T-helper 2 cell (primary cell): Measurements from ENCODE around the gene HRC.

ENCODE experiments used
- DNase-seq, 5 experiments: peaks; one replicate each; pipeline versions ENCODE4 v3.0.0 to v3.0.0-alpha.2; 2012 to 2022

HRC gene

DNA sequence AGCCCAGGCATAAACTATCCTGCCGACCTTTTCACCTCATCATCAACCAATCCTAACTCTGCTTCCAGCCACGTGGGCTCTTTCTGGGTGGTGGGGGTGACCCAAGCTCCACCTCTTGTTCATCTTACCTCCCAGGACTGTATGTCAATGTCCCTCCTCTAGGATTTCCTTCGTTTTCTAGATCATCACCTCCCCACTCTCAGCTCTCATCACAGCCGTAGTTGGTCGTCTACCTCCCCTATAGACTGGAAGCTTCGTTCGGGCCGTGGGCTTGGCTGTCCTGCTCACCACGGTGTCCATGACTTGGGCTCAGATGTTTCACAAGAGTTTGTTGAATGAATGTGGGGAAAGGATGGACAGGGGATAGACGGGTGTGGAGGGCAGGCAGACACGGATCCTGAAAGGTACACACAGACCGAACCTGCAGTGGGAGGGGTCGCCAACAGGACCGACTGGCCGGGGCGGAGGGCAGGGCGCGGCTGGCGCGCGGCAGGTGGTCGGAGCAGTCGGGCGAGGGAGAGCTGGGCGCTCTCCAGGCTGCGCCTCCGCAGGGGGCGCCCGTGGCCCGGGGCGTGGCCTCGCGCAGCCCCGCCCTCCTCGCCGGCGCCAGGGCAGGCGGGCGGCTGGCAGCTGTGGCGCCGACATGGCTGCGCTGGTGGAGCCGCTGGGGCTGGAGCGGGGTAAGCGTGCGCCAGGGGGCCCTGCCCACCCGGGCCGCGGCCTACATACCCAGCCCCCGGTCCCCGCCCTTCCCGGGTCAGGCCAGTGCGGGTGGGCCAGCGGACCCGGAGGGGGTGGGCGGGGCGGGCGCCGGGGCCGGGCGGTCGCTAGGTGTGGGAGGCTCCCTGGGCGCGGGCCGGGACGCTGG is 41.2 kb downstream of the HRC start, which contains the start of gene LIN7B:
TSS of gene LIN7B (plus strand) at position 609 of the 868 bp plus-strand sequence. CDS start at position 644, 35 bp downstream.
- DNase-seq = peak; percentile 53 to 78 (median 70)

DNA sequence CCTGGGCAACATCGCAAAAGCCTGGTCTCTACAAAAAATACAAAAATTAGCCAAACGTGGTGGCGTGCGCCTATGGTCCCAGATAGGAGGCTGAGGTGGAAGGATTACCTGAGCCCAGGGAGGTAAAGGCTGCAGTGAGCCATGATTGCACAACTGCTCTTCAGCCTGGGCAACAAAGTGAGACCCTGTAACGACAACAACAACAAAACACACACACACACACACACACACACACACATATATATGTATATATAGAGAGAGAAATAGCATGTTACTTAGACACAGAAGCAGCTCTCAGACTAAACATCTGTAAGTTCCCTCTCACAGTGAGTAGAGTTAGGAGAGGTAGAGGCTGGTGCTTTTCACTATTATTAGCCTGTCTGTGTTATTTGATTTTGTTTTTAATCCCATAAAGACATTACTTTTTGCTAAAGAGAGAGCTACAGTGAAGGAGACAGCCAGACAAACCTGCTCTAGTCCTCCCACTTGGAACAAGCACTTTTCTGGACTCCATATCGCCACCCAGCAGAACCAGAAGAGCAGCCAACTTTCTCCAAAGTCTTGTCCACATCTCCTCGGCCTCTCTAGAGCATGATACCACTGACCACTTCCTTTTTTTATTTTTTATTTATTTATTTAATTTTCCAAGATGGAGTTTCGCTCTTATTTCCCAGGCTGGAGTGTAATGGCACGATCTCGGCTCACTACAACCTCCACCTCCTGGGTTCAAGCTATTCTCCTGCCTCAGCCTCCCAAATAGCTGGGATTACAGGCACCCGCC is 43.8 kb downstream of the HRC start:
- DNase-seq = no peak

GRCh38 chr19:49110567-49110966 is 44.6 kb downstream of the HRC start:
- no peak for DNase-seq

DNA sequence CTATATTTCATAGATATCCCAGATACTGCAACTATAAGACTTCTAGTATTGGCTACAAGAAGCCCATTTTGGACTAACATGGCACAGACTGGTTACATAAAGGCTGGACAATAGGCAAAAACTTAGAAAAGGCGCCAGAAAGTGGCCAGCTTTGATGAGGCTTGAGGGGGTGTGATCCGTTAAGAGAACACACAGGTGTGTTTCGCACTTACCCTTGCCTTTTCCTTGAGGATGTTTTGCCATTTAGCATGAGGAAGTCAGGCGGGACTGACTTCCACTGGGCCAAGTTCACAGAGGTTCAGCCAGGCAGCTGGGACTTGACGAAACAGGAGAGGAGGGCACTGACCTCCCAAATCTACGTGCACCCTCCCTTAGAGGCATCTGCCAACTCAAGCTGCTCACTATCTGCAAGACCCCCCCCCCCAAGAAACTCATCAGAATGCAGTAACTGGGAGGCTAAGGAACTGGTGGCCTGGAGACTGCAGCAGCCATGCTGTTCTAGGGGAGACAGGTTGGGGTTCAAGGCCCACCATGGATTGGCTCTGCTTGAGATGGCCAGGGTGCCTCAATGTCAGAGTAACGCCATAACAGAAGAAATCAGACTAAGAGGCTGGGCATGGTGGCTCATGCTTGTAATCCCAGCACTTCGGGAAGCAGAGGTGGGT is 45.5 kb downstream of the HRC start:
- no peak for DNase-seq

DNA sequence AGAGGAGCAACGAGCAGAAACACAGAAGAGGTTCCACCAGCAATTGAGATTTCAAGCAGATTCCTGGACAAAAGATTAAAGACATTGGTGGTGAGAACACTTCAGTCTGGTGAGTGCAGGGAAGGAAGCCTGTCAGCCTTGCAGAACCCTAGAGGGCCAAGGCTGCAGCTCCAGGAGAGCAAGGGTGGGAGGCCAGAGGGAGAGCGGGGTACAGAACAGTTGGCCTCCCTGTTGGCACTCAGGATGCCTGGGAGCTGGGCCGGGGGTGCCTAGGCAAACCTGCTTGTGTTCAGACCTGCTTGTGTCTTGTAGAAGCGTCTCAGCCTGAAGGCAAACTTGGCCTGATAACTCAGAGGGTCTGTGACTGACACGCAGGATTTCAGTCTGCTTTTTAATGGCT is 46.1 kb downstream of the HRC start:
- no peak for DNase-seq

GRCh38 chr19:49107625-49108459 is 47.4 kb downstream of the HRC start:
- no peak for DNase-seq

DNA sequence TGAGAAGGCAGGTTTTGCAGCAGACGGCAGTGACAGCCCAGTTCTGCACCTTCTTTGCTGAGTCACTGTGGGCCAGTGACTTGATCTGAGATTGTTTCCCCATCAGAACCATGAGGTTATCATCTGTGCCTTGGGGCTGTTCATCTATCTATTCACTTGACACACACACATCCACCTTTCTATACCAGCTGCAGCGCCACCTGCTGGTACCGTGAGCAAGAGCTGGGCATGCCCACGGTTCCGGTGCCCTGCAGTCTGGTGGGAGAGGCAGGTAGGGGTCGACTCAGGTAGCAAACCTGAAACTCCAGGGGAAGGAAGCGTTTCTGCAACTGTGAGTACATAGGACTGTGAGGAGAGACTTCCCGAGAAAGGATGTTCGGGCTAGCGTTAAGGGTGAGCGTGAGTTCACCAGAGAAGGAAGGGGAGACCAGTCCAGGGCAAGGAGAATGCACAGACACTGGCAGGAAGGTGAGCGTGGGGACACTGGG is 48.5 kb downstream of the HRC start:
- peak in 3 of 5 experiments; percentile 56 to 68 (median 56) for DNase-seq

DNA sequence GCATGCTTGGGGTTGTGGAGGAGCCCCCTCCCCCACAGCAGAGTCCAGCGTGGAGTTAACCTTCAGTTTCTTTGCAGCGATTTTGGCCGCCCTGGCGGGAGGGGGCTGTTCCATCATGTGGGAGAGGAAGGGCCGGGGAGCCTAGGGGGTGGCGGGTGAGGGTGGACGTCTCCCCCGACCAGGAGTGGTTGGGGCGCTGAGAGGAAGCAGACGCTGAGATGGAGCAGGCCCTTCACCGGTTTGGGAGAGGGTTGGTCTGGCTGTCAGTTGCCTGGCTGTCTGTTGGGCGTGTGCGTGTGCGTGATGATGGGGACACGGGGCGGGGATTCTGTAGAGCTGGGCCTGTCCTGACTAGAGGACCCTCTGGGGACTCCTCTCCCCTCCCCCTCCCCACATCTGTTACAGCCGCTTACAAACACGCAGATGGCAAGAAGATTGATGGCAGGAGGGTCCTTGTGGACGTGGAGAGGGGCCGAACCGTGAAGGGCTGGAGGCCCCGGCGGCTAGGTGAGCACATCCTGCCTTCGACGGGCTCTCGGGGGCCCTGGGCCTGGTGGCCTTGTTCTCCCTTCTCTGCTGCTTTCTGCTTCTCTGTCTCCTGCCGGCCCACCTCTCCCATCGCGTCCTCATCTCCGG is 50.8 kb downstream of the HRC start:
- DNase-seq = no peak

- no peak for DNase-seq
These were observed 51.7 kb downstream of the HRC start for GRCh38 chr19:49103331-49104085.

DNA sequence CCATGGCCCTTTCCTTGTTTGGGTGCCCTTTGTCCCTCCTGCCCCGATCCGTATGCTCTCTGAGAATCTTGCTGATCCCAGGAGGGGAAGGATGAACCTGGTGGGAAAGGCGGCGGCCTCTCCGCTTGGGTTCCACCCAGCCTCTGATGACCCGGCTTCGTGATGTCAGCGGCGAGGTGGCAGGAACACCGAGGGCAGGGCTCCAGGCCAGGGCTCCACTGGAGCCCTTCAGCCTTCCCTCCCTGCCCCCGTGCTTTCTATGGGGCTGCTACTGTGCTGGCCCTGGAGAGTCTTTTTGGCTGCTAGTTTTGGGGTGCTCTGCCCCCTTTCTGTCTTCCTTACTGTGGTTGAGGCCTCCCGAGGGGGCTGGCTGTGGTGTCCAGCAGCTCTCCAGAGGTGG is 52.9 kb downstream of the HRC start:
- DNase-seq = no peak
